Bronchial epithelial cell (primary cell): ENCODE data around the gene CDH6. TPM values are rescaled to one million over a fixed set of nuclear protein-coding genes. Genes with fewer than 3 reads are reported as not detected.
A peak's percentile ranks its signal among the peaks of the same experiment; 100 is the strongest.

Source experiments
- DNase-seq: peaks from one replicate; pipeline ENCODE4 v3.0.0-alpha.2; 2010; ENCODE audit warnings: low read depth
- FAIRE-seq: peaks from 2 replicates; lab custom pipeline; 2011; peaks lifted over from hg19 to GRCh38; lab: Jason Lieb, UNC
- H3K27me3 ChIP-seq: 2 replicates; pipeline ENCODE4 v1.5.1; 2011; ENCODE audit warnings: low read length; ENCODE audit not compliant: control insufficient read depth, insufficient read depth
- H3K36me3 ChIP-seq: 2 replicates; pipeline ENCODE4 v1.5.1; 2011; ENCODE audit warnings: low read length; ENCODE audit not compliant: control insufficient read depth, insufficient read depth
- H3K4me3 ChIP-seq: 2 replicates; pipeline ENCODE4 v1.5.1; 2011; ENCODE audit warnings: mild to moderate bottlenecking, low read depth, low read length, control low read depth
- CTCF ChIP-seq: IDR thresholded peaks from 2 replicates; pipeline ENCODE4 v1.5.1; 2011; ENCODE audit warnings: mild to moderate bottlenecking, moderate library complexity, low read length, control low read depth, inconsistent platforms; ENCODE audit not compliant: insufficient read depth, severe bottlenecking
- total RNA-seq: library from RNA; depleted of rRNA; stranded (reverse); fragments of >200 nt; gene quantifications from 2 replicates; pipeline ENCODE4 v1.2.1, GENCODE V29; 2014

The CDH6 gene
- total RNA-seq, 1 donor from 2014 or later = 9.5 TPM

- no peaks in the 10 kb centered on the region for H3K36me3 ChIP-seq
- DNase-seq (peak; percentile 40), FAIRE-seq (no peak)
- TF ChIP-seq CTCF = no peak
- H3K27me3 ChIP-seq = no peaks in the 10 kb centered on the region
- no peak overlapping the region for H3K4me3 ChIP-seq
These were observed 89.8 kb downstream of the CDH6 start for GRCh38 chr5:31283326-31283725.

- H3K27me3 ChIP-seq = no peaks in the 10 kb centered on the region
- H3K4me3 ChIP-seq = no peak overlapping the region
- FAIRE-seq (no peak), DNase-seq (no peak)
- TF ChIP-seq CTCF = no peak
- H3K36me3 ChIP-seq = no peaks in the 10 kb centered on the region
These were observed 91.5 kb downstream of the CDH6 start for GRCh38 chr5:31285025-31285424.

DNA sequence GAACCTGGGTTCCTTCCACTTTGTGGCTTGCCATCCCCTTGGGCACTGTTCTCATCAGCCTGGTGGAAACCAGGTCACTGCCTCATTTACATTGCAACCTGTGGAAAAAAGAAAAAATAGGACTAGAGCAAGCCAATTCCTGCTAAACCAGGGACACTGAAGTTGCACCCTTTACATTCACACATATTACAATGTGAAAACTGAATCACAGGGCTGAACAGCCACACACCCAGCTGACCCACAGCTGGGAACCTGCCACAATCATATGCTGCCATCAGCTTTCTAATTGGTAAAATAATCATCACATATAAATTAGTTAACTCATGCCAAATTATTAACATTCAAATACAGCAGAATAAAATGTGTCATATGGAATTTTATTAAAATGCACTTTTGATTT lies 94.5 kb downstream of the CDH6 start:
- no peak for DNase-seq
- no peaks in the 10 kb centered on the region for H3K27me3 ChIP-seq
- no peak for FAIRE-seq
- no peak for TF ChIP-seq CTCF
- no peaks in the 10 kb centered on the region for H3K36me3 ChIP-seq
- no peak overlapping the region for H3K4me3 ChIP-seq

- Histone ChIP-seq H3K4me3 (no peak overlapping the region), H3K27me3 (no peaks in the 10 kb centered on the region), H3K36me3 (no peaks in the 10 kb centered on the region)
- DNase-seq (no peak), FAIRE-seq (no peak)
- no peak for TF ChIP-seq CTCF
These were observed 95.9 kb downstream of the CDH6 start for GRCh38 chr5:31289429-31289828.

- Histone ChIP-seq H3K36me3 (no peaks in the 10 kb centered on the region), H3K27me3 (no peaks in the 10 kb centered on the region), H3K4me3 (no peak overlapping the region)
- FAIRE-seq (no peak), DNase-seq (no peak)
- TF ChIP-seq CTCF = no peak
These were observed 97.9 kb downstream of the CDH6 start for GRCh38 chr5:31291323-31291854.

- Histone ChIP-seq H3K27me3 (no peaks in the 10 kb centered on the region), H3K36me3 (peaks cover 2% of the 10 kb centered on the region), H3K4me3 (no peak overlapping the region)
- FAIRE-seq (no peak), DNase-seq (no peak)
- no peak for TF ChIP-seq CTCF
These were observed 107.0 kb downstream of the CDH6 start for GRCh38 chr5:31300501-31300900.
